Measurements from ENCODE around the gene GTF2H4.
A peak's percentile ranks its signal among the peaks of the same experiment; 100 is the strongest.

The GTF2H4 gene

GRCh38 chr6:30935018-30935417 is 27.0 kb downstream of the GTF2H4 start:
- intact Hi-C loops (cut with DNase I): no loop called here
- DNase-seq: no peak

GRCh38 chr6:30937265-30937664 is 29.3 kb downstream of the GTF2H4 start:
- no peak for DNase-seq
- intact Hi-C loops (cut with DNase I): no loop called here

GRCh38 chr6:30938730-30939129 is 30.7 kb downstream of the GTF2H4 start:
- intact Hi-C loops (cut with DNase I): no loop called here
- DNase-seq: no peak

- intact Hi-C loops (cut with DNase I): no loop called here
- no peak for DNase-seq
Measured at GRCh38 chr6:30939473-30939872, 31.5 kb downstream of the GTF2H4 start.

GRCh38 chr6:30940361-30940986 is 32.5 kb downstream of the GTF2H4 start, which contains the start of gene MUCL3:
MUCL3 (plus strand) TSS chr6:30940973; CDS start chr6:30941000, 27 bp downstream.
- intact Hi-C loops (cut with DNase I): no loop called here
- DNase-seq: no peak

GRCh38 chr6:30942338-30943060 is 34.5 kb downstream of the GTF2H4 start:
- peak in 22 of 42 donors; percentile 5 to 63 (median 22) for DNase-seq
- intact Hi-C loops (cut with DNase I): no loop called here

GRCh38 chr6:30944051-30944450 is 36.0 kb downstream of the GTF2H4 start:
- no peak for DNase-seq
- intact Hi-C loops (cut with DNase I): no loop called here

- DNase-seq: no peak
- intact Hi-C loops (cut with DNase I): no loop called here
Measured at GRCh38 chr6:30945281-30945680, 37.3 kb downstream of the GTF2H4 start.

- no peak for DNase-seq
- intact Hi-C loops (cut with DNase I): no loop called here
Measured at GRCh38 chr6:30947231-30947630, 39.2 kb downstream of the GTF2H4 start.

- intact Hi-C loops (cut with DNase I): no loop called here
- DNase-seq: no peak
Measured at GRCh38 chr6:30948811-30949210, 40.8 kb downstream of the GTF2H4 start.

GRCh38 chr6:30951907-30952469 is 44.0 kb downstream of the GTF2H4 start:
- DNase-seq: no peak
- intact Hi-C loops (cut with DNase I): no loop called here

- no peak for DNase-seq
- intact Hi-C loops (cut with DNase I): no loop called here
Measured at GRCh38 chr6:30954631-30955366, 46.8 kb downstream of the GTF2H4 start.

- intact Hi-C loops (cut with DNase I): no loop called here
- peak; percentile 5 to 84 (median 60) for DNase-seq
Measured at GRCh38 chr6:30955367-30956042, 47.5 kb downstream of the GTF2H4 start.

- intact Hi-C loops (cut with DNase I): no loop called here
- DNase-seq: no peak
Measured at GRCh38 chr6:30957716-30958115, 49.7 kb downstream of the GTF2H4 start.

GRCh38 chr6:30960907-30961673 is 53.1 kb downstream of the GTF2H4 start:
- no peak for DNase-seq
- intact Hi-C loops (cut with DNase I): no loop called here

- intact Hi-C loops (cut with DNase I): no loop called here
- no peak for DNase-seq
Measured at GRCh38 chr6:30962716-30963115, 54.7 kb downstream of the GTF2H4 start.

- DNase-seq: peak in 28 of 42 donors; percentile 6 to 75 (median 42)
- intact Hi-C loops (cut with DNase I): no loop called here
Measured at GRCh38 chr6:30963641-30964040, 55.6 kb downstream of the GTF2H4 start.
